Brain microvascular endothelial cell (primary cell): Measurements from ENCODE around the gene CRK.
A peak's percentile ranks its signal among the peaks of the same experiment; 100 is the strongest.

Experiments used
- DNase-seq: peaks from one replicate; pipeline ENCODE4 v3.0.0-alpha.2; 2020
- H3K27ac ChIP-seq: fragments of 250-450 bp; sonication (Bioruptor Pico); 2 replicates; pipeline ENCODE4 v1.5.1; 2020; ENCODE audit warnings: mild to moderate bottlenecking, moderate library complexity
- H3K27me3 ChIP-seq: fragments of 250-450 bp; sonication (Bioruptor Pico); replicated peaks from 2 replicates; pipeline ENCODE4 v1.5.1; 2020; ENCODE audit warnings: mild to moderate bottlenecking
- H3K36me3 ChIP-seq: fragments of 250-450 bp; sonication (Bioruptor Pico); replicated peaks from 2 replicates; pipeline ENCODE4 v1.5.1; 2020; ENCODE audit warnings: mild to moderate bottlenecking
- H3K4me3 ChIP-seq: 2 replicates; pipeline ENCODE4 v1.5.1; 2011; ENCODE audit warnings: low read depth, mild to moderate bottlenecking, control low read depth, low read length, moderate library complexity
- CTCF ChIP-seq: IDR thresholded peaks from 2 replicates; pipeline ENCODE4 v1.5.1; 2011; ENCODE audit warnings: low read depth, mild to moderate bottlenecking, moderate library complexity, low read length, control low read depth, inconsistent platforms; ENCODE audit errors: missing control alignments
- in situ Hi-C: cut with HindIII; loops from 2 replicates; pipeline ENCODE4 v1.10.0; 2017; ENCODE audit warnings: low sequenced_read_pairs, low pct_ligation_motif_present

The CRK gene

GRCh38 chr17:1493291-1493980 lies 37.4 kb upstream of the CRK start:
- DNase-seq: no peak
- H3K27ac ChIP-seq: no peak overlapping the region
- no peak overlapping the region for H3K4me3 ChIP-seq
- H3K36me3 ChIP-seq: no peaks in the 10 kb centered on the region
- no peaks in the 10 kb centered on the region for H3K27me3 ChIP-seq
- in situ Hi-C loops: no loop called here
- no peak for TF ChIP-seq CTCF

GRCh38 chr17:1492249-1493206 lies 36.5 kb upstream of the CRK start, which contains the start of gene MYO1C:
MYO1C (minus strand) TSS chr17:1492686; CDS start chr17:1492487, 199 bp downstream.
- TF ChIP-seq CTCF: no peak
- no peaks in the 10 kb centered on the region for H3K27me3 ChIP-seq
- H3K4me3 ChIP-seq: peak within 1 kb of the TSS; percentile 56
- in situ Hi-C loops: no loop called here
- H3K27ac ChIP-seq: peak within 1 kb of the TSS; percentile 26
- no peaks in the 10 kb centered on the region for H3K36me3 ChIP-seq
- DNase-seq: no peak

GRCh38 chr17:1491443-1492248 lies 35.6 kb upstream of the CRK start:
- no peak for DNase-seq
- no peaks in the 10 kb centered on the region for H3K36me3 ChIP-seq
- H3K4me3 ChIP-seq: peak overlapping the region; percentile 73
- TF ChIP-seq CTCF: no peak
- peak overlapping the region; percentile 63 for H3K27ac ChIP-seq
- H3K27me3 ChIP-seq: no peaks in the 10 kb centered on the region
- in situ Hi-C loops: no loop called here

- in situ Hi-C loops: no loop called here
- Histone ChIP-seq H3K27ac (peak overlapping the region; percentile 63), H3K36me3 (no peaks in the 10 kb centered on the region), H3K4me3 (peak overlapping the region; percentile 73), H3K27me3 (no peaks in the 10 kb centered on the region)
- TF ChIP-seq CTCF: no peak
- DNase-seq: no peak
These were observed 34.8 kb upstream of the CRK start for GRCh38 chr17:1490643-1491442.

- DNase-seq: no peak
- no peaks in the 10 kb centered on the region for H3K36me3 ChIP-seq
- no peak for TF ChIP-seq CTCF
- in situ Hi-C loops: no loop called here
- H3K27ac ChIP-seq: peak overlapping the region; percentile 71
- H3K27me3 ChIP-seq: no peaks in the 10 kb centered on the region
- no peak overlapping the region for H3K4me3 ChIP-seq
These were observed 32.8 kb upstream of the CRK start for GRCh38 chr17:1488826-1489270.
